ENCODE data around the gene MANEA. TPM values are rescaled to one million over a fixed set of nuclear protein-coding genes. Genes with fewer than 3 reads are reported as not detected.

Gene MANEA
- total and polyA plus RNA-seq, 10 donors: 1.6 to 19.8 (median 13.4) TPM

DNA sequence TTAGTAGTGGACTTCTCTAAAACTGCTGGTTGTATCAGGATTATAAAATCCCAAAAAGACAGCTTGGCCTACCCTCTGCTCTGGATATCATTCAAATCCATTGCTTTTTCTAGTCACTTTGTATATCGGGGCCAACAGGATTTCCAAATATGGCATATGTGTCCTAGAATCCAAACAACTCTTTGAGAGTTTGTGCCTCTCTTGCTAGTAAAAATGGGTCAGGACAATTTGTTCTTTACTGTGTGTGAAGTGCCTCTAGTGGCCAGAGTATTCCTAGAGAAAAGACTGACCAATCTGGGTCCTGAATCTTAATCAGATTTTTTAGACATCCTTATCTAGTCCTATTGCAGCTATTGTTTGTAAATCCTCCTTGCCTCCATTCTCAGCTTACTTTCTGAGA lies 33.5 kb upstream of the MANEA start:
- 69 to 94% (median 89%) methylated on average over 1 of the region's 1 CpG for WGBS, 5 donors
- Histone ChIP-seq H3K36me3 (no peaks in the 10 kb centered on the region), H3K9me3 (peaks cover 0 to 5% (median 0%) of the 10 kb centered on the region in 8 donors), H3K4me3 (no peak overlapping the region), H3K27ac (peak overlapping the region in 2 of 8 donors; percentile 24 to 53), H3K27me3 (replicated peaks in 1 of 7) (no peaks in the 10 kb centered on the region), H3K4me1 (peaks cover 0 to 8% (median 0%) of the 10 kb centered on the region in 6 donors)
- DNase-seq: no peak
- TF ChIP-seq, protein P1, sequence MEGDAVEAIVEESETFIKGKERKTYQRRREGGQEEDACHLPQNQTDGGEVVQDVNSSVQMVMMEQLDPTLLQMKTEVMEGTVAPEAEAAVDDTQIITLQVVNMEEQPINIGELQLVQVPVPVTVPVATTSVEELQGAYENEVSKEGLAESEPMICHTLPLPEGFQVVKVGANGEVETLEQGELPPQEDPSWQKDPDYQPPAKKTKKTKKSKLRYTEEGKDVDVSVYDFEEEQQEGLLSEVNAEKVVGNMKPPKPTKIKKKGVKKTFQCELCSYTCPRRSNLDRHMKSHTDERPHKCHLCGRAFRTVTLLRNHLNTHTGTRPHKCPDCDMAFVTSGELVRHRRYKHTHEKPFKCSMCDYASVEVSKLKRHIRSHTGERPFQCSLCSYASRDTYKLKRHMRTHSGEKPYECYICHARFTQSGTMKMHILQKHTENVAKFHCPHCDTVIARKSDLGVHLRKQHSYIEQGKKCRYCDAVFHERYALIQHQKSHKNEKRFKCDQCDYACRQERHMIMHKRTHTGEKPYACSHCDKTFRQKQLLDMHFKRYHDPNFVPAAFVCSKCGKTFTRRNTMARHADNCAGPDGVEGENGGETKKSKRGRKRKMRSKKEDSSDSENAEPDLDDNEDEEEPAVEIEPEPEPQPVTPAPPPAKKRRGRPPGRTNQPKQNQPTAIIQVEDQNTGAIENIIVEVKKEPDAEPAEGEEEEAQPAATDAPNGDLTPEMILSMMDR (IDR thresholded peaks at IDR 0.05 in 8 of 11, conservative IDR thresholded peaks at IDR 0.05 in 3 of 11): no peak
- TF ChIP-seq POLR2AphosphoS5 (IDR thresholded peaks at IDR 0.05): no peak
- TF ChIP-seq POLR2A (IDR thresholded peaks at IDR 0.05): no peak
- intact Hi-C loops (cut with DNase I; ENCODE audit: low total_unique reads): no loop called here

DNA sequence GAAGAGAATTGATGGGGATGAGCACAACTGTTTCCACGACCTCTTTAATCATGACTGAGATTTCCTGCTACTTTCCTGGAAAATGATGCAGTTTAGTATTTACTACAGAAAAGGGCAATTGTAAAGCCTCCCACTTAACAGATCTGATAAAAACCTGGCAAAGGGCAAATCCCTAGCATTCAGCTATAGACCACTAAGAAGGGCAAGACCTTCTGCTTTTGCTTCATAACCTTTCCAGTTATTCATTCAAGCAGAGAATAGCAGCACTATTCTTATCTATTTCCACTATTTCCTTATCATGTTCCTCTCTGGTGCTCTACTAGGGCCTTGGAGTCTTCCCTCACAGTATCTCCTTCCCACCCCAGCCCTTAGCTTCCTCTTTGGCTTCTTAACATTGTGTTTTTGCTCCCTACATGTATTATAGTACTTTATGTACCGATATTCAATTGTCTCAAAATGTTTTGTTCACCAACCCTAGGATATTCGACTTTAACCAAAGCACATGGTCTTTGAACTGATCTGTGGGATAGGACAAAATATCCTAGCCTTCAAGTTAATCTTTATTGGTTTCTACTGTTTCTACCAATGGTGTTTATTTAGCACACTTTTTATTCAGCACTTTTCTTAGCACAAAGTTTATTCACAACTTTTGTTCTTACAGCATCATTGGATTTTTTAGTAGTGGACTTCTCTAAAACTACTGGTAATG lies 32.7 kb upstream of the MANEA start:
- DNase-seq: no peak
- intact Hi-C loops (cut with DNase I; ENCODE audit: low total_unique reads): no loop called here
- H3K9me3 ChIP-seq: no peaks in the 10 kb centered on the region
- no peaks in the 10 kb centered on the region for H3K27me3 ChIP-seq (replicated peaks in 1 of 7)
- H3K27ac ChIP-seq: peak overlapping the region in 4 of 8 donors; percentile 24 to 55 (median 38)
- no peak for TF ChIP-seq POLR2AphosphoS5 (IDR thresholded peaks at IDR 0.05)
- TF ChIP-seq, protein P1 (IDR thresholded peaks at IDR 0.05 in 8 of 11, conservative IDR thresholded peaks at IDR 0.05 in 3 of 11): no peak
- no peak for TF ChIP-seq POLR2A (IDR thresholded peaks at IDR 0.05)
- WGBS, 5 donors: 30 to 46% (median 33%) methylated on average over 3 of the region's 3 CpGs
- H3K36me3 ChIP-seq: no peaks in the 10 kb centered on the region
- no peak overlapping the region for H3K4me3 ChIP-seq
- H3K4me1 ChIP-seq: peaks cover 0 to 8% (median 0%) of the 10 kb centered on the region in 6 donors

DNA sequence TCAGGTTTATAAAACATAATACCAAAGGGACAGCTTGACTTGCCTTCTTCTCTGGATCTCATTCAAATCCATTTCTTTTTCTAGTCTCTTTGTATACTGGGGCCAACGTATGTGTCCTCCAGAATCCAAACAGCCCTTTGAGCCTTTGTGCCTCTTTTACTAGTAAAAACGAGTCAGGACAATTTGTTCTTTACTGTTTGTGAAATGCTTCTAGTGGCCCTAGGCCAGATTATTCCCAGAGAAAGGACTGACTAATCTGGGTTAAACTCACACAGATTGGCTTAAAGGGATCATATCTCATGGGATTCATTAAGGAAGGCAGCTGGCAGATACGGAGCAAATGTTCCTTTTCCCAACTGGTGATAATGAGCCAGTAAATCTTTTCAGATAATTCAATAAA lies 32.1 kb upstream of the MANEA start:
- H3K36me3 ChIP-seq: no peaks in the 10 kb centered on the region
- no peaks in the 10 kb centered on the region for H3K27me3 ChIP-seq (replicated peaks in 1 of 7)
- TF ChIP-seq, protein P1 (IDR thresholded peaks at IDR 0.05 in 8 of 11, conservative IDR thresholded peaks at IDR 0.05 in 3 of 11): no peak
- TF ChIP-seq POLR2A (IDR thresholded peaks at IDR 0.05) (no peak), POLR2AphosphoS5 (IDR thresholded peaks at IDR 0.05) (no peak)
- 52 to 74% (median 66%) methylated on average over 3 of the region's 3 CpGs for WGBS, 5 donors
- H3K27ac ChIP-seq: peak overlapping the region in 4 of 8 donors; percentile 4 to 55 (median 38)
- intact Hi-C loops (cut with DNase I; ENCODE audit: low total_unique reads): no loop called here
- no peak for DNase-seq
- H3K9me3 ChIP-seq: no peaks in the 10 kb centered on the region
- no peak overlapping the region for H3K4me3 ChIP-seq
- peaks cover 0 to 8% (median 0%) of the 10 kb centered on the region in 6 donors for H3K4me1 ChIP-seq

DNA sequence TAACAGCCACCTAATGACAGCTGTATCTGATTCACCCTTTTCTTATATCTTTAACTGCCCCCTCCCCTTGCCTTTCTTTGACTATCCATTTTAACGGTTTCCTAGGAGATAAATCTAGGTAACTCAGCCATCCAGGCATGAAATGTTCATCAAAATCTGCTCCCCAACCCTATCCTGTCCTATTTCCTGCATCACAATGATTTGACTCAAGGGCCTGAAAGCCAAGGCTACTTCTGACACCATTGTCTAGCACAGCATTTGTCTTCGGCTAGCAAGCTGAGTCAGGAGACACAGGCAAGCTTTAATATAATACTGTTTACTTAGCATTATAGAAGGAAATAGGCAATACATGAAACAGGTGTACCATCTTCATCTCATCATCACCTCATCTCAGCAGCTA lies 31.6 kb upstream of the MANEA start:
- TF ChIP-seq POLR2A (IDR thresholded peaks at IDR 0.05) (no peak), POLR2AphosphoS5 (IDR thresholded peaks at IDR 0.05) (no peak)
- TF ChIP-seq, protein P1 (IDR thresholded peaks at IDR 0.05 in 8 of 11, conservative IDR thresholded peaks at IDR 0.05 in 3 of 11): no peak
- Histone ChIP-seq H3K27me3 (replicated peaks in 1 of 7) (no peaks in the 10 kb centered on the region), H3K4me3 (no peak overlapping the region), H3K9me3 (no peaks in the 10 kb centered on the region), H3K4me1 (peaks cover 0 to 8% (median 0%) of the 10 kb centered on the region in 6 donors), H3K27ac (peak overlapping the region in 2 of 8 donors; percentile 53 to 55), H3K36me3 (no peaks in the 10 kb centered on the region)
- 64 to 78% (median 70%) methylated on average over 2 of the region's 2 CpGs for WGBS, 5 donors
- DNase-seq: no peak
- intact Hi-C loops (cut with DNase I; ENCODE audit: low total_unique reads): no loop called here

Measured in spleen (tissue), 11 donors.